Measurements from ENCODE around the gene BEAN1.
A peak's percentile ranks its signal among the peaks of the same experiment; 100 is the strongest.

The BEAN1 gene

DNA sequence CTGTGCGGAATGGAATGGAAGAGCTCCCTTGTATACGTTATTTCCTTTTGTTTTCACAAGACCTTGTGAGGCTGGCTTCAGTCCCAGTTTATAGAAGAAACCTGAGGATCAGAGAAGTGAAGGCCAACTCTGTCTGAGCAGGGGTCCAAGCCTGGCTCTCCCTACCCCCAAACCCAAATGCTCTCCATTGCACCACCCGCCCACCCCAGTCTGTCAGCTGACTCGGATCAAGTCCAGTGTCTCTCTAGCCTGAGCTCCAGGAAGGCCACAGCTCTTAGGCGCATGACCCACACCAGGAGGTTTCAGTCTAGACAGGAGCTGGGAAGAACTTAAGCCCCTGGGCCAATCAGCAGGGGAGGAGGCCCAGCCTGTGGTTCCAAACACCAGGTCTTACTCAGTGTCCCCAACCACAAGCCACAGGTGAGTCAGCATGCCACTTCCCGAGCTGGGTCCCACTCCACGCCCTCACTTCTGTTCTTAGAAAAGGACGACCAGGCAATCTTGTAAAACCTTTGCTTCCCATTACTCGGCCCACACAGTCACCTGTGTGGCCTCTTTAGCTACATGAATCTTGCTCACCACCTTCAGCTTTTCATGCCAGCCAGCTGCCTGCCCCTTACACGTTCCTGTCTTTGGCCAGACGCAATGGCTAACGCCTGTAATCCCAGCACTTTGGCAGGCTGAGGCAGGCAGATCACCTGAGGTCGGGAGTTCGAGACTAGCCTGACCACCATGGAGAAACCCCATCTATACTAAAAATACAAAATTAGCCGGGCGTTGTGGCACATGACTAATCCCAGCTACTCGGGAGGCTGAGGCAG, 95.1 kb downstream of the BEAN1 start:
- peak; percentile 93 for DNase-seq (ENCODE audit: low read depth)

DNA sequence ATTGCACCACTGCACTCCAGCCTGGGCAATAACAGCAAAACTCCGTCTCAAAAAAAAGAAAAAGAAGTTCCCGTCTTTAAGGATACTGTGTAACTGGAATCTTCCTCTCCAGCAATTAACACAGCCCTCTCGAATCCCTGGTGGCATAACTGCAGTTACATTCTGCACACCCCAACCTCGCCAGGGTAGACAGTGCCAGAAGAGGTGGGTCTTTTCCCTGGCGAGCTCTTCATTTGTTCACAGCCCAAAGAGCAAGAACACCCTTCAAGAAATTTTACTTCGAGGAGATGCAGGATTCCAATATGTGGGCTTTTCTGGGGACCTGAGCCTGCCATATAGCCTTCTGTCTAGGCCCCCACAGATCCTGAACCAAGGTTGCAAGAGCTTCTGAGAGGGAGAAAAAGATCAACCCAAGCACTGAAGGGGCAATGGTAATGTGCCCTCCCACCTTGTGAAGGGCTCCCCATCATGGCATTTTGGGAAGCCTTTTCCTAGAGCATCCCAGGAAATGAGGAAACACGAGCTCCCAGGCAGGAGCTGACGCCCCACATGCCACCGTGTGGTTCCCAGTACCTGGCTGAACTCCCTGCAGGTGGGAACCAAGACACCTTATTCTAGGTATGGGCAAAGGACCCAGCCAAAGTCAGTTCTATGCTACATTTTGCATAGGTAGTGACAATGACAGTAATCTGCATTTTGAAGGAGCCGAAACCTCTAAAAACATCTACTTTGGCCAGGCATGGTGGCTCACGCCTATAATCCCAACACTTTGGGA, 95.9 kb downstream of the BEAN1 start:
- DNase-seq (ENCODE audit: low read depth) = no peak

DNA sequence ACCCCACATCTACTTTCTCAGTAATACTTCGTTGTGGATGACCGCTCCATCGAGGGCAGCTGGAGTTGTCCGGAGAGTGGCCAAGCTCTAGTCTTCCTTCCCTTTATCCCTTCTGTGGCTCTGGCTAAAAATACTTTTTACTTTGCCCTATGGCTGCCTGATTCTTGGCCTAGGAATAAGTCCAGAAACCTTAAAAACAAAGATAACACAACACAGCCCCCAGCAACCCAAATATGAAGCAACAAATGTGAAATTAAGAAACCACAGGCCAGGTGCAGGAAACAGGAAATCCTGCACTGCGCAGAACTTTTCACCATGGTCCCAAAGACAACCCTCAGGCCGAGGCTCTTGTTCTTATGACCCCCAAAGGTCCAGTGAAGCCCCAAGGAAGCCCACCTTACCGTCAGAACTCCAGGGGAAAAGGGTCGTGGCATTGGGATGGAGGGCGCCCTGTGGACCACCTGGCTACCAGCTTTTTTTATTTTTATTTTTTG, 96.8 kb downstream of the BEAN1 start:
- DNase-seq (ENCODE audit: low read depth) = no peak

DNA sequence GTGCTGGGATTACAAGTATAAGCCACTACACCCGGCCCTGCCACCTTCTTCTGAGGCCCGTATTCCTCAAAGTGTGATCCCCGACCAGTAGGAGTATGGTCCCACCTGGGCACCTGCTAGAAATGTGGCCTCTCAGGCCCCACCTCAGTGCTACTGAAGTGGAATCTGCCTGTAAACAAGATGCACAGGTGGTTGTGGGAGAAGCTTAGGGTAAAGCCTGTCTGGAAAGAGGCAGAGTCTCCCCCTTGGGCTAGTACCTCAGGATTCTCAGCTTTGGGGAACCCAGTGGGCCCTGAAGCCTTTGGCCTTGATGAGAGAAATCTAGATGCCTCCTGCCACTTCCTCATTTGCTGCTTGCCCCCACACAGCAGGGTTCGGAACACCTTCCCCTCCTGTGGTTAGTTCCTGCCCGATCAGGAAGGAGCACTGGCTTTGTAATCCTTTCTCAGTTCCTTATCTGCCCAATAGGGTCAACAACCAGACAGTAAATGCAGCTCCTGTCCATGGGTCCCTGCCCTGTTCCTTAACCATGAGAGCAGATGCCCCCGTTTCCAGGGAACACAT, 97.6 kb downstream of the BEAN1 start:
- no peak for DNase-seq (ENCODE audit: low read depth)

DNA sequence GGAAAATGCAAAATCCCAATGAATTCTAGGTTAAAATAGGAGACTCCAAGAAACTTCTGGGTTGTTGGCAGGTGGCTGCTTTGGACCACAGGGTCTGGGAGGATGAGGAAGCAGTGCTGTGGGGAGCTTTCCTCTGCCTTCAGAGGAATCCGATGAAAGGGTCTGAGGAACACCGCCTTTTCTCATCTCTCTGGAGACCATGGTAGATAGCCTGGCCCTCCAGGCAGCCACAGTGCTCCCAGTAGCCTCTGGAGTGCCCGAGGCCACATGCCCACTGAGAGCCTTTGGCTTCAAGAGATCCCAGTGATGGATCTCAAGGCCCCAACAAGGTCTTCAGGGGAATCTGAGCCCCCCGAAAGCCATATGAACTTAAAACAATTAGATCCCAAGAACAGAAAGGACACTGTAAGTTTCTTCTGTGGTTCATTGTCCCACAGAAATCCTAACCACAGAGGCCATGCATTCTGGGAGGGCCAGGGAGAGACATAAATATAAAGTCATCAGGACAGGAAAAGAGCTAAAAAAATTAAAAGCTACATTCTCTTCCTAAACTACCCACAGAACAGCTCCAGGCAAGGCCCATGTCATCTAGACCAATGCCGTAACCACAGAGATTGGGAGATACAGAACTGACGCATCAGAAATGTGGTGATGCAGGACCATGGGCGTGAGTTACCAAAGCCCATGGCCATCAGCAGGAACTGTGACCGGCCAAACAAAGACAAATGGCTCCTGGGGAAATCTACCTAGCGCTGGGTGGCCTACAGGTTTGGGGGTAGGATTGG, 98.5 kb downstream of the BEAN1 start:
- no peak for DNase-seq (ENCODE audit: low read depth)

DNA sequence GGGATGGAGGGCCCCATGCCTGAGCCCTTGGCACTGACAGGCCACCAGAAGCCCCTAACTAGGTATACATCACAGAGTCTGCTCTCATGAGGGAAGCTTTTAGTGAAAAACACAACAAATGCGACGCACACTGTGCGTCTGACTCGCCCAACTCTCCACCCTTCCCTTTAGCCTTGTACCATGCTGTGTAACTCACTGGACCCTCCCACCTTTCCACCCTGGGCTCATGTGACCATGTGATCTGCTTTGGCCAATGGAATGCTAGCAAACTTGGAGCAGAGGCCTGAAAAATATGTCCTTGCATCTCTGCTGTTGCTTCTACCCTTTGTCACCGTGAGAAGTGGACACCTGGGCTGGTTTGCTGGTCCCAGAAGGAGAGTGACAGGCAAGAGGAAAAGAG, 101.2 kb downstream of the BEAN1 start:
- DNase-seq (ENCODE audit: low read depth) = no peak

DNA sequence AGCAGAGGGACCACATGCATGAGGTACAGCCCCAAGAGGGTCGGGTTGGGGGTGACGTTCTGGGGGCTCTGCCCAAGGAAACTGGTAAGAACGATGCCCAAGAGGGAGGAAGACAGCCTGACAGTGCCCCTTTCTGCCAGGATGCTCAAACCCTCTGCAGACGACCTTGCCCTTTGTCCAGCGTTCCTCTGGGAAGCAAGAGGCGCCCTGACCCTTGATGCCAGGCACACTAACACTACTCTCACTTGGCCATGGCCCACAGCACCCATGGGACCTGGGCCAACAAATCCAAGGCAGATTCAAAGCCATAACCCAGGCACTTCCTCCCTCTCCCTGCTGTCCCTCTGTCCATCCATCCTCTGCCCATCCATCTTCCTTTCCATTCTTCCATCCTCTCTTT, 102.4 kb downstream of the BEAN1 start:
- no peak for DNase-seq (ENCODE audit: low read depth)

Measured in stimulated activated CD4-positive, alpha-beta T cell treated with anti-CD3 and anti-CD28 coated beads, Interleukin-2, amount 100 ng/mL, for 4 hours (primary cell).